ENCODE measurements around the gene NFASC. TPM values are rescaled to one million over a fixed set of nuclear protein-coding genes. Genes with fewer than 3 reads are reported as not detected.

NFASC gene
- total and polyA plus RNA-seq, 2 experiments from 2014 or later, result 3.9 to 11.7 TPM

DNA sequence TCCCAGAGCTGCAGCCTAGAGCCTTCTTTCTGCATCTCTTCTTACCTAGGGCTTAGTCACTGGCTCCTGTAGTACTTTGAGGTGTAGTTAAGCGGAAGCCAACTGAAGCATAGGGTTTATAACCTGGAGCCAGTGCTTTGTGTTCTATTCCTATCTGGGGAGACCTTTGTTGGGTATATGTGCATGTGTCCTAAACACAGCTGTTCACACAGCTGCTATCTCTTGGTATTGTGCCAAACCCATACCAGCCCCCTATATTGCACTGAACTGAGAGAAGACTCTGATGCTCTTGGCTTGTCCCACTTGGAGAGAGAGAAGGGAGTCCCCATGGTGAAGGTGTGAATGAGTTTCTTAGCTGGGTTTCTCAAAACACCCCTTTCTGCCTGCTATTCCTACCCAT lies 17.2 kb upstream of the NFASC start:
- no peak for ATAC-seq
- no peaks in the 10 kb centered on the region for H3K27me3 ChIP-seq (ENCODE audit: insufficient read depth)

More for the DNA sequence above, 17.2 kb upstream of the NFASC start:
- no peak overlapping the region for H3K27ac ChIP-seq (ENCODE audit: low read depth)
- no peaks in the 10 kb centered on the region for H3F3A ChIP-seq (replicated peaks; ENCODE audit: low read depth)
- Mint-ChIP-seq H3K27ac (no peak overlapping the region), H3K36me3 (ENCODE audit: low read depth) (no peaks in the 10 kb centered on the region), H3K4me1 (peaks cover 10% of the 10 kb centered on the region; the same call in 2 of the 3 replicates), H3K4me3 (no peak overlapping the region), H3K27me3 (ENCODE audit: insufficient read depth, low read depth, poor library complexity) (peaks cover 3% of the 10 kb centered on the region), H3K9me3 (no peaks in the 10 kb centered on the region)
- H3K4me2 ChIP-seq, result no peak overlapping the region
- H3K79me2 ChIP-seq (replicated peaks; ENCODE audit: insufficient read depth), result no peaks in the 10 kb centered on the region
- H3K4me1 ChIP-seq (ENCODE audit: insufficient read depth), result no peaks in the 10 kb centered on the region
- H2AFZ ChIP-seq, result no peak overlapping the region
- TF ChIP-seq CTCF (conservative IDR thresholded peaks at IDR 0.05; ENCODE audit: low read depth in 2 of 2), result no peak
- TF ChIP-seq, protein P1, sequence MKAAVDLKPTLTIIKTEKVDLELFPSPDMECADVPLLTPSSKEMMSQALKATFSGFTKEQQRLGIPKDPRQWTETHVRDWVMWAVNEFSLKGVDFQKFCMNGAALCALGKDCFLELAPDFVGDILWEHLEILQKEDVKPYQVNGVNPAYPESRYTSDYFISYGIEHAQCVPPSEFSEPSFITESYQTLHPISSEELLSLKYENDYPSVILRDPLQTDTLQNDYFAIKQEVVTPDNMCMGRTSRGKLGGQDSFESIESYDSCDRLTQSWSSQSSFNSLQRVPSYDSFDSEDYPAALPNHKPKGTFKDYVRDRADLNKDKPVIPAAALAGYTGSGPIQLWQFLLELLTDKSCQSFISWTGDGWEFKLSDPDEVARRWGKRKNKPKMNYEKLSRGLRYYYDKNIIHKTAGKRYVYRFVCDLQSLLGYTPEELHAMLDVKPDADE (IDR thresholded peaks at IDR 0.05), result no peak
- TF ChIP-seq POLR2AphosphoS5 (IDR thresholded peaks at IDR 0.05; ENCODE audit: low read depth), result no peak
- no peak for TF ChIP-seq NANOG (IDR thresholded peaks at IDR 0.05; ENCODE audit: borderline replicate concordance)
- TF ChIP-seq, protein P2, sequence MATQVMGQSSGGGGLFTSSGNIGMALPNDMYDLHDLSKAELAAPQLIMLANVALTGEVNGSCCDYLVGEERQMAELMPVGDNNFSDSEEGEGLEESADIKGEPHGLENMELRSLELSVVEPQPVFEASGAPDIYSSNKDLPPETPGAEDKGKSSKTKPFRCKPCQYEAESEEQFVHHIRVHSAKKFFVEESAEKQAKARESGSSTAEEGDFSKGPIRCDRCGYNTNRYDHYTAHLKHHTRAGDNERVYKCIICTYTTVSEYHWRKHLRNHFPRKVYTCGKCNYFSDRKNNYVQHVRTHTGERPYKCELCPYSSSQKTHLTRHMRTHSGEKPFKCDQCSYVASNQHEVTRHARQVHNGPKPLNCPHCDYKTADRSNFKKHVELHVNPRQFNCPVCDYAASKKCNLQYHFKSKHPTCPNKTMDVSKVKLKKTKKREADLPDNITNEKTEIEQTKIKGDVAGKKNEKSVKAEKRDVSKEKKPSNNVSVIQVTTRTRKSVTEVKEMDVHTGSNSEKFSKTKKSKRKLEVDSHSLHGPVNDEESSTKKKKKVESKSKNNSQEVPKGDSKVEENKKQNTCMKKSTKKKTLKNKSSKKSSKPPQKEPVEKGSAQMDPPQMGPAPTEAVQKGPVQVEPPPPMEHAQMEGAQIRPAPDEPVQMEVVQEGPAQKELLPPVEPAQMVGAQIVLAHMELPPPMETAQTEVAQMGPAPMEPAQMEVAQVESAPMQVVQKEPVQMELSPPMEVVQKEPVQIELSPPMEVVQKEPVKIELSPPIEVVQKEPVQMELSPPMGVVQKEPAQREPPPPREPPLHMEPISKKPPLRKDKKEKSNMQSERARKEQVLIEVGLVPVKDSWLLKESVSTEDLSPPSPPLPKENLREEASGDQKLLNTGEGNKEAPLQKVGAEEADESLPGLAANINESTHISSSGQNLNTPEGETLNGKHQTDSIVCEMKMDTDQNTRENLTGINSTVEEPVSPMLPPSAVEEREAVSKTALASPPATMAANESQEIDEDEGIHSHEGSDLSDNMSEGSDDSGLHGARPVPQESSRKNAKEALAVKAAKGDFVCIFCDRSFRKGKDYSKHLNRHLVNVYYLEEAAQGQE (IDR thresholded peaks at IDR 0.05; ENCODE audit: unreplicated experiment), result no peak
- TF ChIP-seq JUNB (IDR thresholded peaks at IDR 0.05; ENCODE audit: unreplicated experiment), result no peak
- no peak for TF ChIP-seq CREB1 (CRISPR knock-in tag; IDR thresholded peaks at IDR 0.05; ENCODE audit: low read depth)
- no peak for TF ChIP-seq ZNF331 (CRISPR knock-in tag; IDR thresholded peaks at IDR 0.05; ENCODE audit: low read depth)
- H3K9me2 ChIP-seq (ENCODE audit: insufficient read depth), result no peaks in the 10 kb centered on the region
- H4K20me1 ChIP-seq (replicated peaks; ENCODE audit: insufficient read depth), result peaks cover 4% of the 10 kb centered on the region; the same call in 1 of the 2 replicates
- no peak for DNase-seq (ENCODE audit: low spot score)
- H3K36me3 ChIP-seq (ENCODE audit: insufficient read depth), result no peaks in the 10 kb centered on the region
- no peak overlapping the region for H3K4me3 ChIP-seq
